Mesenchymal stem cell (in vitro differentiated cells and primary cell): ENCODE results near the gene RABEP1.

Source experiments
- DNase-seq: peaks from one replicate; pipeline ENCODE4 v3.0.0-alpha.2; 2013
- H2AFZ ChIP-seq: one replicate; pipeline ENCODE4 v1.6.1; 2013; ENCODE audit warnings: low read depth, mild to moderate bottlenecking, control low read depth, inconsistent platforms, low read length, moderate library complexity
- H2AK5ac ChIP-seq: 2 replicates; pipeline ENCODE4 v1.6.1; 2013; ENCODE audit warnings: low read length, moderate library complexity, mild to moderate bottlenecking, inconsistent platforms; ENCODE audit not compliant: severe bottlenecking
- H2BK120ac ChIP-seq: one replicate; pipeline ENCODE4 v1.6.1; 2013; ENCODE audit warnings: low read depth, mild to moderate bottlenecking, inconsistent platforms, low read length, moderate library complexity
- H2BK12ac ChIP-seq, 2 experiments: one replicate each; pipeline ENCODE4 v1.6.1; 2013; ENCODE audit warnings: inconsistent platforms in 2 of 2, low read length in 2 of 2, mild to moderate bottlenecking in 2 of 2, moderate library complexity in 2 of 2, control low read depth in 1 of 2
- H2BK15ac ChIP-seq: one replicate; pipeline ENCODE4 v1.6.1; 2013; ENCODE audit warnings: mild to moderate bottlenecking, low read depth, inconsistent platforms; ENCODE audit not compliant: poor library complexity, severe bottlenecking
- H2BK5ac ChIP-seq: 2 replicates; pipeline ENCODE4 v1.6.1; 2013; ENCODE audit warnings: low read depth, mild to moderate bottlenecking, low read length, control low read depth, inconsistent platforms; ENCODE audit not compliant: poor library complexity, severe bottlenecking
- H3K14ac ChIP-seq, 2 experiments: one replicate each; pipeline ENCODE4 v1.6.1; 2013; ENCODE audit warnings: inconsistent platforms in 2 of 2, low read length in 2 of 2, control low read depth in 1 of 2, mild to moderate bottlenecking in 1 of 2, moderate library complexity in 1 of 2
- H3K18ac ChIP-seq, 2 experiments: one replicate each; pipeline ENCODE4 v1.6.1; 2013; ENCODE audit warnings: inconsistent platforms in 2 of 2, low read length in 2 of 2, control low read depth in 1 of 2, low read depth in 1 of 2, mild to moderate bottlenecking in 1 of 2
- H3K23ac ChIP-seq, 2 experiments: one replicate each; pipeline ENCODE4 v1.6.1; 2013; ENCODE audit warnings: inconsistent platforms in 2 of 2, low read length in 2 of 2, mild to moderate bottlenecking in 2 of 2, moderate library complexity in 2 of 2, control low read depth in 1 of 2
- H3K27ac ChIP-seq: 2 replicates; pipeline ENCODE4 v1.5.1; 2013; ENCODE audit warnings: mild to moderate bottlenecking, moderate library complexity, low read length, control low read depth, inconsistent platforms; ENCODE audit not compliant: poor library complexity, severe bottlenecking
- H3K27me3 ChIP-seq, 2 experiments: 2 replicates each; pipeline versions ENCODE4 v1.6.1 to v1.7.0; 2013; ENCODE audit warnings: low read length in 2 of 2, mild to moderate bottlenecking in 2 of 2, moderate library complexity in 2 of 2, control low read depth in 1 of 2, inconsistent platforms in 1 of 2; ENCODE audit not compliant: control insufficient read depth in 1 of 2, insufficient read depth in 1 of 2
- H3K36me3 ChIP-seq, 2 experiments: 2 replicates each; pipeline versions ENCODE4 v1.6.1 to v1.7.0; 2013; ENCODE audit warnings: low read length in 2 of 2, control low read depth in 1 of 2, inconsistent platforms in 1 of 2, low read depth in 1 of 2, mild to moderate bottlenecking in 1 of 2; ENCODE audit not compliant: insufficient read depth in 2 of 2, control insufficient read depth in 1 of 2
- H3K4ac ChIP-seq, 2 experiments: one replicate each; pipeline ENCODE4 v1.6.1; 2013; ENCODE audit warnings: inconsistent platforms in 2 of 2, low read length in 2 of 2, mild to moderate bottlenecking in 2 of 2, moderate library complexity in 2 of 2, control low read depth in 1 of 2, low read depth in 1 of 2
- H3K4me1 ChIP-seq: 2 replicates; pipeline ENCODE4 v1.6.1; 2013; ENCODE audit warnings: low read depth, low read length, control low read depth; ENCODE audit not compliant: control insufficient read depth, insufficient read depth
- H3K4me2 ChIP-seq: 2 replicates; pipeline ENCODE4 v1.6.1; 2013; ENCODE audit warnings: low read length, mild to moderate bottlenecking, inconsistent platforms; ENCODE audit not compliant: poor library complexity, severe bottlenecking
- H3K4me3 ChIP-seq, 2 experiments: 2 replicates each; pipeline versions ENCODE4 v1.5.1 to v1.7.0; 2013; ENCODE audit warnings: low read length in 2 of 2, mild to moderate bottlenecking in 2 of 2, control low read depth in 1 of 2, low read depth in 1 of 2; ENCODE audit not compliant: insufficient read depth in 1 of 2
- H3K79me1 ChIP-seq: replicated peaks from 2 replicates; pipeline ENCODE4 v1.6.1; 2013; ENCODE audit warnings: mild to moderate bottlenecking, control low read depth, low read length, inconsistent platforms; ENCODE audit not compliant: poor library complexity, severe bottlenecking
- H3K9ac ChIP-seq: 2 replicates; pipeline ENCODE4 v1.7.0; 2013; ENCODE audit warnings: mild to moderate bottlenecking, low read length, moderate library complexity
- H3K9me3 ChIP-seq: 2 replicates; pipeline ENCODE4 v1.7.0; 2013; ENCODE audit warnings: mild to moderate bottlenecking, low read length; ENCODE audit not compliant: control insufficient read depth
- H4K8ac ChIP-seq: one replicate; pipeline ENCODE4 v1.6.1; 2013; ENCODE audit warnings: inconsistent platforms, mild to moderate bottlenecking, low read length, moderate library complexity
- H4K91ac ChIP-seq: one replicate; pipeline ENCODE4 v1.6.1; 2013; ENCODE audit warnings: mild to moderate bottlenecking, low read length, inconsistent platforms
- WGBS: methylation state at CpG from one replicate; pipeline ENCODE4 v1.1.7; 2013; ENCODE audit warnings: mixed read lengths; 5-methylcytosine and 5-hydroxymethylcytosine counted together

The RABEP1 gene

GRCh38 chr17:5434984-5435383, 152.9 kb downstream of the RABEP1 start:
- Histone ChIP-seq H2BK15ac (no peak overlapping the region), H2BK120ac (no peak overlapping the region), H3K4ac (peak overlapping the region in 1 of 2 experiments; percentile 38), H3K36me3 (peaks cover 50 to 70% of the 10 kb centered on the region in 2 experiments), H3K23ac (no peak overlapping the region), H3K9me3 (no peaks in the 10 kb centered on the region), H4K8ac (peak overlapping the region; percentile 55), H3K18ac (no peak overlapping the region), H3K4me1 (peaks cover 10% of the 10 kb centered on the region), H2BK5ac (no peak overlapping the region), H2AFZ (no peak overlapping the region), H3K9ac (no peak overlapping the region), H2AK5ac (no peak overlapping the region), H3K79me1 (peaks cover 15% of the 10 kb centered on the region), H3K27me3 (no peaks in the 10 kb centered on the region), H4K91ac (no peak overlapping the region), H3K27ac (no peak overlapping the region), H2BK12ac (no peak overlapping the region), H3K4me3 (no peak overlapping the region), H3K4me2 (no peak overlapping the region), H3K14ac (no peak overlapping the region)
- 97% methylated on average over 2 of the region's 2 CpGs for WGBS
- no peak for DNase-seq
